SH-SY5Y (cell line): Measurements from ENCODE around the gene ZBED2.

ENCODE experiments used
- GATA2 ChIP-seq: IDR thresholded peaks from 2 replicates; pipeline ENCODE4 v1.6.1; 2011; ENCODE audit warnings: mild to moderate bottlenecking, low read depth, low read length
- GATA3 ChIP-seq: IDR thresholded peaks from 2 replicates; pipeline ENCODE4 v1.6.1; 2011; ENCODE audit warnings: low read depth, mild to moderate bottlenecking, low read length, moderate library complexity

Gene ZBED2

DNA sequence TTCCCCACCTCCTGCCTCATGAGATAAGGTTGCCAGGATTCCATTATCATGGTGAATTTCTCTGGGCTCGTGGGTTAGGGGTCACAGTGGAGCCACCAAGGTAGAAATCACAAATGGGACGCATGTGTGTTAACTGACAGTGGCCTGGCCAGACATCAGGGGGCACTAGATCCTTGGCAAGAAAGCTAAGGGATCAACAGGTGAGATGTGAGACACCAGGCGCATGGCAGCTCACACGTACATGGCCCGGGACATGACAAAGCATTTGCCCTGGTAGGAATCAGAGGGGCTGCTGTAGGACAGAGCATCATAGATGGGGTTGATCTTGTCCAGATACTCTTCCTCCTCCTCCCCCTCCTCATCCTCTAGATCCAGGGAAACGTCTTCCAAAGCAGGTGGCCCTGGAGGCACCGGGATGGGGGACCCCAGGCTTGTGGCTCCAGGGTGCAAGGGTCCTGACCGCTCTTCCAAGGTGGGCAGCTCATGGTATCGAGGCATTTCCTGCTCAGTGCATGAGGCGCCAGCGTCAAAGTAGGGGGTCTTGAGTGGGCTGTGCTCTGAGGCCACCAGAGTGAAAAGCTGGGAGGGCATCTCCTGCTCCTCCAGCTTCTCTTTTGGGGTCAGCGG lies 24.6 kb downstream of the ZBED2 start:
- TF ChIP-seq GATA3: no peak
- no peak for TF ChIP-seq GATA2

DNA sequence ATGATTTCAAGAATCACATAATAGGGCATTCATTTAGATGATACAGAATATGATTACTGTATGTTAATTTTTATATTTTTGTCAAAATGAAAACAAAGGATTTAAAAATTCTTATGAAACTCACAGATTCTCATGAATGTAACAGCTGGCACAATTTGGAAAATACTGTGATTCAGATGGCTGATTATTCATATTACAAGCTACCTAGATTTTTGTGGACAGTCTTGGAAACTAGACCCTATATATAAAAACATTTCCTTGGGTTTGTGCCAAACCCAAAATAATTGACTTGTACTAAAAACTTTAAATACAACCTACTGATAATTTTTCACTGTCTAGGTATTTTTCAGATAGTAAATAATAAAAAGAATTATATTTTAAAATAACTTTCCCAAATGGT lies 26.2 kb downstream of the ZBED2 start:
- TF ChIP-seq GATA2: no peak
- TF ChIP-seq GATA3: no peak

DNA sequence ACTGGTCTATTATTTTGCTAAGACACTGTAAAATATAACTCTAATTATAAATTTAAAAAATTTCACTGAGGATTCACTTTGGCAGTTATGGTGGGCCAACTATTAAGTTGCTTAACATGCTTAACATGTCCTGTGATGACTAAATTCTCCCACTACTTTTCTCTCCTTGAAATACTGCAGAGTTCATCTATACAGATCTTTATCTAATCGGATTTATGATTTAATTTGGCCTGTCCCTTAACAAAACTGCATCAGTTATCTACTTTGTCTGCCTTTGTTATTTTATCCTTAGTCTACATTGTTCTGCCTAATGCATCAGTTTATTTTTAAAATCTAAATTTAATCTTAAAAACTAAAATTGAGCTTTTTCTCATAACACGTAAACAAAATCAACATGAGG lies 26.8 kb downstream of the ZBED2 start:
- TF ChIP-seq GATA3 (peak; percentile 72), GATA2 (0 out of 2 replicates have a peak, but pooled peaks have one; percentile 13)

DNA sequence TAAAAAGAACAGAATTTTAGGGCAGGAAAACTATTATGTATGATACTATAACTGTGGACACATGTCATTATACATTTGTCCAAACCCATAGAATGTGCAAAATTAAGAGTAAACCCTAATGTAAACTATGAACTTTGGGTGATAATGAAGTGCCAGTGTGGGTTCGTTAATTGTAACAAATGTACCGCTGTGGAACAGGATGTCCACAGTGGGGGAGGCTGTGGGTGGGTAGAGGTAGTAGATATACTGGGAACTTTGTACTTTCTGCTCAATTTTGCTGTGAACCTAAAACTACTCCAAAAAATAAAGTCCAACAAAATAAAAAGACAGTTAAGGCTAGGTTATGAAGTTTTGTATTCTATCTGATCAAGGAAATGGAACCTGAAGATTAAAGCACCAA lies 28.3 kb downstream of the ZBED2 start:
- TF ChIP-seq GATA3: no peak
- no peak for TF ChIP-seq GATA2

DNA sequence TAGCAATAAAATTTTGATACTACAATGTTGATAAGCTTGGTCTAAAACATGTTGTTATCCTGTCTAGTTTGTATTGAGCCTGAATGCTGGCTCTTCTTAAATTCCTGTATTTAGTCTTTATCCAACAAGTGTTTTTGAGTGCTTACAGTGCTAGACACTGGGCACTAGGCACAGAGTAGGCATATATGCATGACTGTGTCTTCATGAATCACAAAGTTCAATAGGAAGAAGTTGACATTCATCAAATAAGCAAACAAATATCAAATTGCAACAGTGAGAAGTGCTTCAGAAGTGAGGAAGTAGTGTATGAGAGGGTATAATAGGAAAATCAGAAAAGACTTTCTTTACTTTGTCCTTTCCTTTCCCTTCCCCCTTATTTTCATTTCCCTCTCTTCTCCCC lies 46.4 kb downstream of the ZBED2 start:
- TF ChIP-seq GATA3: no peak
- no peak for TF ChIP-seq GATA2

DNA sequence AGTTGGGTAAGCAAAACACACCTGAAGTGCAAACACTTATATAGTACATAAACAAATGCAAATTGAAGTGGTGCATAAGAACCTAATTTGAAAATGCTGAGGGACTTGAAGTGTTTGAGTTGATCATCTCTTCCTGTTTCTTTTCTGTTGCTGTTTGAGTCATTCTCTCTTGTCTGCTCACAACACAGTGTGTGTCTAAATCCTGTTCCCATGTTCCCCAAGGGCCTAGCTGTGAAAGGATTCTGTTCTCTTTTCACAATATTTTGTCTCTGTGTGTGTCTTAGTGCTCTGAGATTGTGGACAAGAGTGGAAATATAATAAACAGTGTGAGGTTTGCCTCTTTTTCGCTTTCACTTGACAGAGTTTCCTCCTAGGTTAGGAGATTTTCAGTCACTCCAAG lies 47.1 kb downstream of the ZBED2 start:
- no peak for TF ChIP-seq GATA2
- no peak for TF ChIP-seq GATA3

DNA sequence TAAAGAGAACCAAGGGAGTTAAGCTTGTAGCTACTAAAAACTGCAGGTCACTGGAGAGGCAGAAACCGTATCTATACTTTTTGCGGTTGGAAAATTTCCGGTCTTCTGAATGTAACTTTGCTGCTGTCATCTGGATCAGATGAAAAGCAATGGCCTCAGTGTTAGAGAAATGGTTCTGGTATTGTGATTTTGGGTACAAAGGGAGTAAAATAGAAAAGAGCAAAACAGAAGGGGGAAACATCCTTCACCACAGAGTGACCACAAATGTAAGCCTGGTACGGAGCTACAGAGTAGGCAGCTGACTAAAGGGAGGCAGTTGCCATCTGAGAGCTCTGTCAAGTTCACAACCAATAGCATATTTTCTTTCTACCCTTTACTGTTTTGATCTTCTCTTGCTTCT lies 47.5 kb downstream of the ZBED2 start:
- TF ChIP-seq GATA3: no peak
- no peak for TF ChIP-seq GATA2

DNA sequence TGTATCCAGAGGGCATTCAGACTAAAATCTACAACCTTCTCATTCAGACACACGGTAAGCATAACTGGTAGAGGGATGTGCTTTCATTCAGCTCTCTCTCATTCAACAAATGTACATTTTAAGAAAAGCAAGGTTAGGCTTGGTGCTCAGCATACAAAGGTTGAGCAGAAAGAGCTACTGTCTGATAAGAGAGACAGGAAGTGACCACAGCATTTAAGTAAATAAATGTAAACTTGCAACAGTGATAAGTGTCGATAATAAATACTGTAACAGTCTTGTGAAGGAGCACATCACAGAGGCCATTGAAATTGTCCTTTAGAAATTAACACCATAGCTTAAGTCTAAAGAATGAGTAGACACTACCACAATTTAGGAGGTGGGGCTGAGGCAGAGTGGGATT lies 49.8 kb downstream of the ZBED2 start:
- TF ChIP-seq GATA2 (no peak), GATA3 (no peak)
